Activated CD8-positive, alpha-beta T cell treated with anti-CD3 and anti-CD28 coated beads, Interleukin-2, amount 10 ng/mL, durations not matched to agents 7 days and 5 days (primary cell): ENCODE measurements around the gene PLIN5. TPM values are rescaled to one million over a fixed set of nuclear protein-coding genes. Genes with fewer than 3 reads are reported as not detected.

Source experiments
- ATAC-seq: fragments of 150-1000 bp; cut with Tn5 transposase; one replicate; pipeline ENCODE4 v1.10.0; 2021; ENCODE audit warnings: moderate library complexity
- CTCF ChIA-PET: fragments of 350-600 bp; sonication (Branson Sonifier 250); formaldehyde crosslinking; loops from one replicate; lab custom pipeline; 2021; ENCODE audit warnings: antibody characterized with exemption; lab: Charles Lee
- POLR2A ChIA-PET: fragments of 350-600 bp; sonication (Branson Sonifier 250); formaldehyde crosslinking; loops from one replicate; lab custom pipeline; 2021; ENCODE audit warnings: antibody characterized with exemption; lab: Charles Lee
- DNase-seq: peaks from one replicate; pipeline ENCODE4 v3.0.0-alpha.2; 2020
- H3K27ac Mint-ChIP-seq: one replicate; pipeline ENCODE4 v1.8.0; 2021; ENCODE audit warnings: mild to moderate bottlenecking, mixed read lengths
- H3K27me3 Mint-ChIP-seq: one replicate; pipeline ENCODE4 v1.8.0; 2021; ENCODE audit warnings: low read depth, mixed read lengths
- H3K36me3 Mint-ChIP-seq: one replicate; pipeline ENCODE4 v1.8.0; 2021; ENCODE audit warnings: low read depth, mixed read lengths
- H3K4me1 Mint-ChIP-seq: one replicate; pipeline ENCODE4 v1.8.0; 2021; ENCODE audit warnings: low read depth, mixed read lengths
- H3K4me3 Mint-ChIP-seq: one replicate; pipeline ENCODE4 v1.8.0; 2021; ENCODE audit warnings: mild to moderate bottlenecking, mixed read lengths
- H3K9me3 Mint-ChIP-seq: one replicate; pipeline ENCODE4 v1.8.0; 2022; ENCODE audit warnings: mixed read lengths; ENCODE audit not compliant: insufficient read depth
- total RNA-seq, 2 experiments: library from RNA; stranded (reverse); gene quantifications; one replicate each; pipeline ENCODE4 v1.2.3, GENCODE V29; 2021

Gene PLIN5
- total RNA-seq, 2 experiments from 2014 or later: not detected

- Mint-ChIP-seq H3K4me3 (no peak overlapping the region), H3K27me3 (no peaks in the 10 kb centered on the region), H3K4me1 (no peaks in the 10 kb centered on the region), H3K9me3 (no peaks in the 10 kb centered on the region), H3K36me3 (no peaks in the 10 kb centered on the region), H3K27ac (no peak overlapping the region)
- ChIA-PET POLR2A (no interaction called here), CTCF (interaction anchor here (0.7 to 1.3 kb wide), 2 partner anchors 9 kb away, joined by 3 to 7 read pairs; no protein-coding TSS in a partner anchor)
- no peak for ATAC-seq
- DNase-seq: no peak
These were observed 18.7 kb downstream of the PLIN5 start for GRCh38 chr19:4516199-4516938.

- no peaks in the 10 kb centered on the region for H3K27me3 Mint-ChIP-seq
- ChIA-PET POLR2A (no interaction called here), CTCF (interaction anchor here (1.3 kb wide), 1 partner anchor 9 kb away, joined by 7 read pairs; no protein-coding TSS in a partner anchor)
- H3K4me1 Mint-ChIP-seq: no peaks in the 10 kb centered on the region
- H3K27ac Mint-ChIP-seq: no peak overlapping the region
- no peaks in the 10 kb centered on the region for H3K9me3 Mint-ChIP-seq
- DNase-seq (no peak), ATAC-seq (no peak)
- no peak overlapping the region for H3K4me3 Mint-ChIP-seq
- no peaks in the 10 kb centered on the region for H3K36me3 Mint-ChIP-seq
These were observed 19.3 kb downstream of the PLIN5 start for GRCh38 chr19:4515732-4516131.

GRCh38 chr19:4513248-4513647, 21.8 kb downstream of the PLIN5 start:
- Mint-ChIP-seq H3K4me3 (no peak overlapping the region), H3K9me3 (no peaks in the 10 kb centered on the region), H3K27ac (no peak overlapping the region), H3K4me1 (no peaks in the 10 kb centered on the region), H3K27me3 (no peaks in the 10 kb centered on the region), H3K36me3 (no peaks in the 10 kb centered on the region)
- DNase-seq: no peak
- ChIA-PET CTCF (interaction anchor here (0.8 kb wide), 1 partner anchor 10 kb away, joined by 3 read pairs; no protein-coding TSS in a partner anchor), POLR2A (no interaction called here)
- no peak for ATAC-seq

GRCh38 chr19:4512070-4512469, 23.0 kb downstream of the PLIN5 start:
- H3K4me3 Mint-ChIP-seq: no peak overlapping the region
- H3K27ac Mint-ChIP-seq: no peak overlapping the region
- ATAC-seq (no peak), DNase-seq (no peak)
- no peaks in the 10 kb centered on the region for H3K4me1 Mint-ChIP-seq
- H3K9me3 Mint-ChIP-seq: no peaks in the 10 kb centered on the region
- ChIA-PET CTCF (no interaction called here), POLR2A (no interaction called here)
- H3K27me3 Mint-ChIP-seq: no peaks in the 10 kb centered on the region
- no peaks in the 10 kb centered on the region for H3K36me3 Mint-ChIP-seq

GRCh38 chr19:4511300-4512054, 23.5 kb downstream of the PLIN5 start:
- Mint-ChIP-seq H3K36me3 (no peaks in the 10 kb centered on the region), H3K4me3 (no peak overlapping the region), H3K27ac (no peak overlapping the region), H3K9me3 (no peaks in the 10 kb centered on the region), H3K27me3 (no peaks in the 10 kb centered on the region), H3K4me1 (peaks cover 4% of the 10 kb centered on the region)
- ATAC-seq (no peak), DNase-seq (no peak)
- POLR2A ChIA-PET: no interaction called here
- CTCF ChIA-PET: no interaction called here

- POLR2A ChIA-PET: no interaction called here
These were observed 24.4 kb downstream of the PLIN5 start for GRCh38 chr19:4510435-4511255.

GRCh38 chr19:4508698-4509097, 26.3 kb downstream of the PLIN5 start:
- ChIA-PET POLR2A (no interaction called here), CTCF (interaction anchor here (1.0 to 1.6 kb wide), 2 partner anchors 14 to 17 kb away, joined by 3 to 6 read pairs; no protein-coding TSS in a partner anchor)
- ATAC-seq (no peak), DNase-seq (no peak)
- Mint-ChIP-seq H3K36me3 (no peaks in the 10 kb centered on the region), H3K4me3 (no peak overlapping the region), H3K27me3 (no peaks in the 10 kb centered on the region), H3K27ac (no peak overlapping the region), H3K4me1 (peaks cover 9% of the 10 kb centered on the region), H3K9me3 (no peaks in the 10 kb centered on the region)

More at GRCh38 chr19:4510435-4511255, 24.4 kb downstream of the PLIN5 start:
- Mint-ChIP-seq H3K9me3 (no peaks in the 10 kb centered on the region), H3K4me3 (no peak overlapping the region), H3K36me3 (no peaks in the 10 kb centered on the region), H3K4me1 (peaks cover 9% of the 10 kb centered on the region), H3K27ac (no peak overlapping the region), H3K27me3 (no peaks in the 10 kb centered on the region)
- CTCF ChIA-PET: no interaction called here
- ATAC-seq: no peak
- no peak for DNase-seq

GRCh38 chr19:4507804-4508203, 27.2 kb downstream of the PLIN5 start:
- ATAC-seq (no peak), DNase-seq (no peak)
- ChIA-PET CTCF (interaction anchor here (0.6 to 1.0 kb wide), 2 partner anchors 17 to 86 kb away, joined by 3 read pairs; no protein-coding TSS in a partner anchor), POLR2A (no interaction called here)
- Mint-ChIP-seq H3K27ac (no peak overlapping the region), H3K27me3 (no peaks in the 10 kb centered on the region), H3K36me3 (no peaks in the 10 kb centered on the region), H3K4me3 (no peak overlapping the region), H3K4me1 (peaks cover 9% of the 10 kb centered on the region), H3K9me3 (no peaks in the 10 kb centered on the region)

GRCh38 chr19:4507150-4507452, 27.9 kb downstream of the PLIN5 start:
- ChIA-PET CTCF (no interaction called here), POLR2A (no interaction called here)
- no peak overlapping the region for H3K27ac Mint-ChIP-seq
- DNase-seq (no peak), ATAC-seq (no peak)
- no peaks in the 10 kb centered on the region for H3K27me3 Mint-ChIP-seq
- no peaks in the 10 kb centered on the region for H3K9me3 Mint-ChIP-seq
- no peak overlapping the region for H3K4me3 Mint-ChIP-seq
- H3K4me1 Mint-ChIP-seq: peaks cover 9% of the 10 kb centered on the region
- H3K36me3 Mint-ChIP-seq: no peaks in the 10 kb centered on the region

- peak; percentile 18 for ATAC-seq
- no peaks in the 10 kb centered on the region for H3K9me3 Mint-ChIP-seq
- H3K4me1 Mint-ChIP-seq: peaks cover 9% of the 10 kb centered on the region
- peak overlapping the region; percentile 18 for H3K27ac Mint-ChIP-seq
- ChIA-PET POLR2A (no interaction called here), CTCF (no interaction called here)
- no peaks in the 10 kb centered on the region for H3K27me3 Mint-ChIP-seq
- DNase-seq: peak; percentile 39
- H3K36me3 Mint-ChIP-seq: no peaks in the 10 kb centered on the region
- H3K4me3 Mint-ChIP-seq: no peak overlapping the region
These were observed 28.4 kb downstream of the PLIN5 start for GRCh38 chr19:4506449-4507149.
